Measurements from ENCODE around the gene RSAD1.
"Not testable (repeated sequence)": the region's sequence is repeated elsewhere in the genome, so short reads cannot be mapped to it uniquely, and the experiment has no call there.

RSAD1 gene

GRCh38 chr17:50472761-50473161, 5.9 kb upstream of the RSAD1 start:
- not testable (repeated sequence) for DNase-seq (ENCODE audit: low read depth)

GRCh38 chr17:50473901-50474300, 4.8 kb upstream of the RSAD1 start:
- no peak for DNase-seq (ENCODE audit: low read depth)

- DNase-seq (ENCODE audit: low read depth): no peak
Observed at GRCh38 chr17:50474523-50474922, 4.1 kb upstream of the RSAD1 start.

GRCh38 chr17:50475362-50475761, 3.3 kb upstream of the RSAD1 start:
- no peak for DNase-seq (ENCODE audit: low read depth)

GRCh38 chr17:50475775-50476544, 2.7 kb upstream of the RSAD1 start:
- not testable (repeated sequence) for DNase-seq (ENCODE audit: low read depth)

GRCh38 chr17:50476545-50477315, 1.9 kb upstream of the RSAD1 start:
- DNase-seq (ENCODE audit: low read depth): no peak

- no peak for DNase-seq (ENCODE audit: low read depth)
Observed at GRCh38 chr17:50477976-50478375, 684 bp upstream of the RSAD1 start.

GRCh38 chr17:50479522-50480141, 972 bp downstream of the RSAD1 start:
- peak; percentile 44 for DNase-seq (ENCODE audit: low read depth)

GRCh38 chr17:50480142-50480764, 1.6 kb downstream of the RSAD1 start:
- DNase-seq (ENCODE audit: low read depth): no peak

- DNase-seq (ENCODE audit: low read depth): no peak
Observed at GRCh38 chr17:50480854-50481490, 2.3 kb downstream of the RSAD1 start.

GRCh38 chr17:50481648-50482047, 3.0 kb downstream of the RSAD1 start:
- DNase-seq (ENCODE audit: low read depth): no peak

GRCh38 chr17:50482110-50482509, 3.5 kb downstream of the RSAD1 start:
- no peak for DNase-seq (ENCODE audit: low read depth)

GRCh38 chr17:50482516-50482915, 3.9 kb downstream of the RSAD1 start:
- DNase-seq (ENCODE audit: low read depth): peak; percentile 45

- DNase-seq (ENCODE audit: low read depth): no peak
Observed at GRCh38 chr17:50483266-50483665, 4.6 kb downstream of the RSAD1 start.

- DNase-seq (ENCODE audit: low read depth): no peak
Observed at GRCh38 chr17:50484386-50485155, 5.9 kb downstream of the RSAD1 start.

- no peak for DNase-seq (ENCODE audit: low read depth)
Observed at GRCh38 chr17:50487213-50488096, 8.8 kb downstream of the RSAD1 start.

GRCh38 chr17:50488880-50489279, 10.2 kb downstream of the RSAD1 start:
- no peak for DNase-seq (ENCODE audit: low read depth)

- no peak for DNase-seq (ENCODE audit: low read depth)
Observed at GRCh38 chr17:50491505-50491904, 12.8 kb downstream of the RSAD1 start.

GRCh38 chr17:50492214-50492613, 13.6 kb downstream of the RSAD1 start:
- no peak for DNase-seq (ENCODE audit: low read depth)

- DNase-seq (ENCODE audit: low read depth): no peak
Observed at GRCh38 chr17:50493744-50494143, 15.1 kb downstream of the RSAD1 start.
